ENCODE measurements around the gene SCGB1A1. TPM values are rescaled to one million over a fixed set of nuclear protein-coding genes. Genes with fewer than 3 reads are reported as not detected.

SCGB1A1 gene
- total RNA-seq = not detected
- long read RNA-seq = 0 reads

- no peaks in the 10 kb centered on the region for H3K36me3 ChIP-seq
- no peaks in the 10 kb centered on the region for H3K4me1 ChIP-seq
- no peaks in the 10 kb centered on the region for H3K9me3 ChIP-seq (replicated peaks)
- no peak for TF ChIP-seq CTCF (IDR thresholded peaks at IDR 0.05; ENCODE audit: borderline replicate concordance)
- H3K27ac ChIP-seq (replicated peaks) = peak within 1 kb of the TSS; percentile 64
- H3K27me3 ChIP-seq (ENCODE audit: low read depth) = no peaks in the 10 kb centered on the region
- no peak for DNase-seq
- intact Hi-C loops (cut with micrococcal nuclease) = no loop called here
- no peak within 1 kb of the TSS for H3K4me3 ChIP-seq
Observed at GRCh38 chr11:62418733-62419132, at the start of gene SCGB1A1. TSS of gene SCGB1A1 (plus strand) at chr11:62419033. CDS start at chr11:62419096, 63 bp downstream.

- no peak for TF ChIP-seq CTCF (IDR thresholded peaks at IDR 0.05; ENCODE audit: borderline replicate concordance)
- intact Hi-C loops (cut with micrococcal nuclease) = no loop called here
- H3K4me3 ChIP-seq = no peak overlapping the region
Observed at GRCh38 chr11:62370743-62371440, 47.9 kb upstream of the SCGB1A1 start.

GRCh38 chr11:62372871-62373270, 46.0 kb upstream of the SCGB1A1 start:
- Histone ChIP-seq H3K4me1 (no peaks in the 10 kb centered on the region), H3K36me3 (no peaks in the 10 kb centered on the region), H3K27me3 (ENCODE audit: low read depth) (no peaks in the 10 kb centered on the region), H3K4me3 (no peak overlapping the region), H3K9me3 (replicated peaks) (no peaks in the 10 kb centered on the region), H3K27ac (replicated peaks) (no peak overlapping the region)
- no peak for TF ChIP-seq CTCF (IDR thresholded peaks at IDR 0.05; ENCODE audit: borderline replicate concordance)
- no peak for DNase-seq
- intact Hi-C loops (cut with micrococcal nuclease) = no loop called here

More at GRCh38 chr11:62370743-62371440, 47.9 kb upstream of the SCGB1A1 start:
- Histone ChIP-seq H3K9me3 (replicated peaks) (no peaks in the 10 kb centered on the region), H3K36me3 (no peaks in the 10 kb centered on the region), H3K27me3 (ENCODE audit: low read depth) (no peaks in the 10 kb centered on the region), H3K4me1 (no peaks in the 10 kb centered on the region), H3K27ac (replicated peaks) (no peak overlapping the region)
- no peak for DNase-seq

- Histone ChIP-seq H3K27me3 (ENCODE audit: low read depth) (no peaks in the 10 kb centered on the region), H3K27ac (replicated peaks) (no peak overlapping the region), H3K9me3 (replicated peaks) (no peaks in the 10 kb centered on the region), H3K36me3 (no peaks in the 10 kb centered on the region), H3K4me3 (no peak overlapping the region), H3K4me1 (peaks cover 4% of the 10 kb centered on the region)
- no peak for TF ChIP-seq CTCF (IDR thresholded peaks at IDR 0.05; ENCODE audit: borderline replicate concordance)
- intact Hi-C loops (cut with micrococcal nuclease) = no loop called here
- no peak for DNase-seq
Observed at GRCh38 chr11:62373464-62374119, 45.2 kb upstream of the SCGB1A1 start.

- intact Hi-C loops (cut with micrococcal nuclease) = no loop called here
- no peak for TF ChIP-seq CTCF (IDR thresholded peaks at IDR 0.05; ENCODE audit: borderline replicate concordance)
- DNase-seq = no peak
Observed at GRCh38 chr11:62374801-62375200, 44.0 kb upstream of the SCGB1A1 start.

More at GRCh38 chr11:62374801-62375200, 44.0 kb upstream of the SCGB1A1 start:
- H3K4me3 ChIP-seq = no peak overlapping the region
- H3K9me3 ChIP-seq (replicated peaks) = no peaks in the 10 kb centered on the region
- H3K36me3 ChIP-seq = no peaks in the 10 kb centered on the region
- no peak overlapping the region for H3K27ac ChIP-seq (replicated peaks)
- no peaks in the 10 kb centered on the region for H3K27me3 ChIP-seq (ENCODE audit: low read depth)
- H3K4me1 ChIP-seq = peaks cover 4% of the 10 kb centered on the region
